ENCODE measurements around the gene HEXIM2.

- no peak for TF ChIP-seq EZH2 (IDR thresholded peaks at IDR 0.05)
- peak; percentile 51; the same call in 1 of the 2 replicates for TF ChIP-seq POLR2AphosphoS5 (IDR thresholded peaks at IDR 0.05; ENCODE audit: borderline replicate concordance, low read depth, low read length)
- no peak for TF ChIP-seq FOXP2 (optimal IDR thresholded peaks at IDR 0.05; ENCODE audit: control extremely low read depth, extremely low read length, insufficient read depth)
These were observed 28.9 kb upstream of the HEXIM2 start for GRCh38 chr17:45132572-45133463.

Measured in SK-N-MC (cell line).